Mucosa of stomach (tissue), 1 donor: ENCODE results near the gene PITPNC1.

Source experiments
- H3K27me3 ChIP-seq: one replicate; pipeline ENCODE4 v1.7.0; 2013; ENCODE audit warnings: mild to moderate bottlenecking, low read length; ENCODE audit not compliant: control insufficient read depth, insufficient read depth
- H3K36me3 ChIP-seq: one replicate; pipeline ENCODE4 v1.7.0; 2013; ENCODE audit warnings: low read length; ENCODE audit not compliant: control insufficient read depth, insufficient read depth
- H3K4me1 ChIP-seq: one replicate; pipeline ENCODE4 v1.7.0; 2013; ENCODE audit warnings: mild to moderate bottlenecking, low read length; ENCODE audit not compliant: control insufficient read depth, insufficient read depth
- H3K4me3 ChIP-seq: one replicate; pipeline ENCODE4 v1.7.0; 2013; ENCODE audit warnings: low read length
- H3K9ac ChIP-seq: one replicate; pipeline ENCODE4 v1.7.0; 2013; ENCODE audit warnings: mild to moderate bottlenecking, low read length, moderate library complexity
- H3K9me3 ChIP-seq: one replicate; pipeline ENCODE4 v1.7.0; 2013; ENCODE audit warnings: mild to moderate bottlenecking, low read length, moderate library complexity; ENCODE audit not compliant: control insufficient read depth
- donor health status: Pancreatic carcinoma.

Gene PITPNC1

DNA sequence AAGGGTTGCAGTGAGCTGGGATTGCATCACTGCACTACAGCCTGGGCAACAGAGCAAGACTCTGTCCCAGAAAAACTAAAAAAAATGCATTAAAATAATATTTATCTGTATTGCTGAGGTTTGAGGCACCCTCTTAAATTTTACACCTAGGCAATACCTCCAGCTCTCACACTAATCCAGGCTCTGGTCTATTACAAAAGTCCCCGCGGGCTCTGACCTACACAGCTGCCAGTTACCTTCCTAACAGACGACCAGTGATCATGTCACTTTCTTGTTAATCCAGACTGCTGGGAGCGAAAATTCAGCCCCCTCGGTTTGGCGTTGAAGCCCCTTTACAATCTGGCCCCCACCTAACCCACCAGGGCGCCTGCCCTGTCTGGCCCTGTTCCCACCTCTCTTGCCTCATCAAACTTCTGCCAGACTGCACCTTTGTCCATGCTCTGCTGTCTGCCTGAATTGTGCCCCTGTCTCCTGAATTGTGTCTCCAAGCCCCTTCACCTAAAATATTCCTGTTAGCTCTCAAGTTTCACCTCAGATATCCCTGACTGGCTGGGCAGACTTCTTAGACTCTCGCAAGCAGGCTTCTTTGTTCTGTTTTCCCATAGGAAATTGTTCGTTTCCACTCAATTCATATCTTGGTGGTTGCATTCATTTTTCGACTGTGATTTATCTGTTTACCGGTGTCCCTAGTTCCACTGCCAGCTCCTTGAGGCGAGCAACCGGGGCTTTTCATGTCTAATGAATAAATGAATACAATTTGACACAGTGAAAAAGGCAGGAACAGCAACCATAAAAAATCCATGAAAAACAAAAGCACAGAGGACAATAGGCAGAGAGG lies 65.9 kb downstream of the PITPNC1 start:
- H3K36me3 ChIP-seq: no peaks in the 10 kb centered on the region
- no peaks in the 10 kb centered on the region for H3K4me1 ChIP-seq
- H3K9ac ChIP-seq: no peak overlapping the region
- no peak overlapping the region for H3K4me3 ChIP-seq
- H3K9me3 ChIP-seq: no peaks in the 10 kb centered on the region
- no peaks in the 10 kb centered on the region for H3K27me3 ChIP-seq

- Histone ChIP-seq H3K4me1 (no peaks in the 10 kb centered on the region), H3K9me3 (no peaks in the 10 kb centered on the region), H3K36me3 (no peaks in the 10 kb centered on the region), H3K27me3 (no peaks in the 10 kb centered on the region), H3K9ac (no peak overlapping the region), H3K4me3 (no peak overlapping the region)
Measured at GRCh38 chr17:67443931-67444595, 67.0 kb downstream of the PITPNC1 start.

DNA sequence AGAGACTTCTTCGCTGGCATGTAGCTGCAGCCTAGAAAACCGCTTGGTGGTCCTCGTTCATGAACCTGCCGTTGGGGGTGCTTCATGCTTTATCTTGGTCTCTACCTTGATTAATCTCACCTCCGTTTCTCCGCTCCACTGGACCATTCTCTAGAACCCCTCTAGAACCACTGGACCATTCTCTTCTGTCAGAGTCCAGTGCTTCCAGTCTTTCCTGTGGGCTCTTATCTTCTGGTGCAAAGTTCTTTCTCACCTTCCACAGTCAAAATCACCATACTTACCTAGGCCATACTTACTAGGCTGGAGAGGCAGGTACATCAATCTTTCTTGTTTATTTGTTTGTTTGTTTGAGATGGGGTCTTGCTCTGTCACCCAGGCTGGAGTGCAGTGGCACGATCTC lies 71.4 kb downstream of the PITPNC1 start:
- Histone ChIP-seq H3K27me3 (no peaks in the 10 kb centered on the region), H3K4me1 (no peaks in the 10 kb centered on the region), H3K9me3 (no peaks in the 10 kb centered on the region), H3K9ac (no peak overlapping the region), H3K4me3 (no peak overlapping the region), H3K36me3 (no peaks in the 10 kb centered on the region)

- Histone ChIP-seq H3K9me3 (no peaks in the 10 kb centered on the region), H3K36me3 (no peaks in the 10 kb centered on the region), H3K4me1 (no peaks in the 10 kb centered on the region), H3K9ac (no peak overlapping the region), H3K27me3 (no peaks in the 10 kb centered on the region), H3K4me3 (no peak overlapping the region)
Measured at GRCh38 chr17:67449065-67449464, 72.0 kb downstream of the PITPNC1 start.

DNA sequence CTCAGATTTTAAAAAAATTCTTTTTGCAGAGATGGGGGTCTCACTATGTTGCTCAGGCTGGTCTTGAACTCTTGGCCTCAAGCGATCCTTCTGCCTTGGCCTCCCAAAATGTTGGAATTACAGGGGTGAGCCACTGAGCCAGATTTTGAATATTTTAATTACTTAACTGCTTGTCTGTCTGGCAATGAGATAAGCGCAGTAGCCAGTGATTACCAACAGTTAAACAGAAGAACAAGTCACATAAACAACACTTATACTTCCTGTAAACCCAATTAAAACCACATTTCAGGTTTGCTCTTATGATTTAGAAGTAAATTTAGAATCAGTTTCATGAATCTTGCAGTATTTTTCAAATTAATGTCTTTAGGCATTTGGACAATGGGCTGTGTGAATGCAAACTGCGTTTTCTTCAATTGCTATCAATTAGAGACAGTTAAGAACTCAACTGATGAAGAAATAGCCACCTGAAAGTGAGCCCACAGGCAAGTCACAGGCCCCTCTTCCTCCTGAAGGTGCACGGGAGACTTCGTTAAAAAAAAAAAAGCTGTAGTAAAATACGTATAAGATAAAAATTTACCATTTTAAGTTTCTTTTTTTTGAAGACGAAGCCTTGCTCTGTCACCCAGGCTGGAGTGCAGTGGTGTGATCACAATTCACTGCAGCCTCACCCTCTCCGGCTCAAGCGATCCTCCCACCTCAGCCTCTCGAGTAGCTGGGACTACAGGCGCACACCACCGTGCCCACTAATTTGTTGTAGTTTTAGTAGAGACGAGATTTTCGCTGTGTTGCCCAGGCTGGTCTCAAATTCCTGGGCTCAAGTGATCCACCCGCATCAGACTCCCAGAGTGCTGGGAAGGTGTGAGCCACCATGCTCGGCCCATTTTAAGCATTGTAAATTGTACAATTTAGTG lies 73.0 kb downstream of the PITPNC1 start:
- Histone ChIP-seq H3K36me3 (no peaks in the 10 kb centered on the region), H3K9ac (no peak overlapping the region), H3K4me3 (no peak overlapping the region), H3K9me3 (no peaks in the 10 kb centered on the region), H3K27me3 (no peaks in the 10 kb centered on the region), H3K4me1 (no peaks in the 10 kb centered on the region)

DNA sequence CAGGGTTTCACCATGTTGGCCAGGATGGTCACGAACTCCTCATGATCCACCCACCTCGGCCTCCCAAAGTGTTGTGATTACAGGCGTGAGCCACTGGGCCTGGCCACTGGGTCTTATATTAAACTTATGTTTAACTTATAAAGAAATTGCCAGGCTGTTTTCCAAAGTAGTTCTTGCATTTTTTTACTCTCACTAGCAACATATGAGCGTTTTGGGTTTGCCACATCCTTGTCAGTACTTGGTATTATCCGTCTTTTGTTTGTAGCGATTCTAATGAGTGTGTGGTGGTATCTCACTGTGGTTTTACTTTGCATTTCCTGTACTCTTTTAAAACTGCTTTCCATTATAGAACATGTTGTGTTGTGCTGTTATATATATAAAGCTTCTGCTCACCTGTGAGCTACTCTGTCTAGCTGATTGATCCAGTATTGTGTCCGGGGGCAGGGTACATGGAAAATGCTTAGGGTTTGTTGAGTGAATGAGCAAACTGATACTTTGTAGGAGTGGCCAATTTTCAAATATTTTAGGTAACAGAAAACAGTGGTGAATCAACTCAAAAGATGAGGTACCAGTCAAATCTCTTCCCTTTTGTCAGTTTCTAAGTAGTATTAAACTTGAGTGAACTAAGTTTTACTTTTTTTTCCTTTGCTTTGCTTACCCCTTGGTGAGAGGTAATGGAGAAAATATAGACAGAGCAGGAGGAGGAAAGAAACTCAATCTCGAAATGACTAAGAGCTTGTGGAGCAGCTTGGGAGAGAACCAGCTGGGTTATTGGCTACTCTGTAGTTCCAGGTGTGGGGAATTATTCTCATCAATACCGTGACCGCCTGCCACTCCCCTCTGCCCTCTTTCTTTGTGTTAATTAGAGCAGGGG lies 75.8 kb downstream of the PITPNC1 start:
- Histone ChIP-seq H3K9ac (no peak overlapping the region), H3K4me3 (no peak overlapping the region), H3K9me3 (no peaks in the 10 kb centered on the region)

DNA sequence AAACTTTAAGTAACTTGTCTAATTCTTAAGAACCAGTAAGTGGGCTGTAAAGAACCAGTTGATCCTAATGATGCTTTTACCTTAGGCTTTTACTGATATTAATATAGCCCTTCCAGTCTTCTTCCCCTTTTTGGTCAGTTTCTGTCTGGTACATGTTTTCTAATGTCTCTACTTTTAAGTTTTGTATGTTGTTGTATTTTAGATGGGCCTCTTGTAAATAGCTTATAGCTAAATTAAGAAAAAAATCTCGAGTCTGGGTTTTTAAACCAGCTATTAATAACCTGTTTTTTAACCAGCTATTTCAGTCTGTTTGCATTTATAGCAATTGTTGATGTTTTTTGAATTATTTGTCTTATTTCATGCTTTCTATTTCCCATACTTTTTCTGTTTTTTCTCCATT lies 79.0 kb downstream of the PITPNC1 start:
- Histone ChIP-seq H3K4me3 (no peak overlapping the region), H3K36me3 (no peaks in the 10 kb centered on the region), H3K9me3 (no peaks in the 10 kb centered on the region), H3K27me3 (no peaks in the 10 kb centered on the region), H3K4me1 (peaks cover 5% of the 10 kb centered on the region), H3K9ac (no peak overlapping the region)

More for the DNA sequence above, 75.8 kb downstream of the PITPNC1 start:
- Histone ChIP-seq H3K4me1 (no peaks in the 10 kb centered on the region), H3K36me3 (no peaks in the 10 kb centered on the region), H3K27me3 (no peaks in the 10 kb centered on the region)

GRCh38 chr17:67456889-67457288 lies 79.8 kb downstream of the PITPNC1 start:
- H3K27me3 ChIP-seq: no peaks in the 10 kb centered on the region
- peaks cover 5% of the 10 kb centered on the region for H3K4me1 ChIP-seq
- no peaks in the 10 kb centered on the region for H3K36me3 ChIP-seq
- H3K9ac ChIP-seq: no peak overlapping the region
- no peak overlapping the region for H3K4me3 ChIP-seq
- no peaks in the 10 kb centered on the region for H3K9me3 ChIP-seq

- no peaks in the 10 kb centered on the region for H3K36me3 ChIP-seq
- no peak overlapping the region for H3K4me3 ChIP-seq
- no peak overlapping the region for H3K9ac ChIP-seq
- no peaks in the 10 kb centered on the region for H3K9me3 ChIP-seq
- peaks cover 5% of the 10 kb centered on the region for H3K4me1 ChIP-seq
- no peaks in the 10 kb centered on the region for H3K27me3 ChIP-seq
Measured at GRCh38 chr17:67458203-67458602, 81.1 kb downstream of the PITPNC1 start.

GRCh38 chr17:67459985-67460384 lies 82.9 kb downstream of the PITPNC1 start:
- Histone ChIP-seq H3K36me3 (no peaks in the 10 kb centered on the region), H3K9me3 (no peaks in the 10 kb centered on the region), H3K9ac (no peak overlapping the region), H3K4me1 (peaks cover 5% of the 10 kb centered on the region), H3K4me3 (no peak overlapping the region), H3K27me3 (no peaks in the 10 kb centered on the region)

- no peaks in the 10 kb centered on the region for H3K36me3 ChIP-seq
- H3K9me3 ChIP-seq: no peaks in the 10 kb centered on the region
- H3K4me1 ChIP-seq: peaks cover 5% of the 10 kb centered on the region
- no peak overlapping the region for H3K9ac ChIP-seq
- no peaks in the 10 kb centered on the region for H3K27me3 ChIP-seq
- no peak overlapping the region for H3K4me3 ChIP-seq
Measured at GRCh38 chr17:67461228-67461780, 84.2 kb downstream of the PITPNC1 start.
